ENCODE measurements around the gene AURKB.
A peak's percentile ranks its signal among the peaks of the same experiment; 100 is the strongest.

The AURKB gene

DNA sequence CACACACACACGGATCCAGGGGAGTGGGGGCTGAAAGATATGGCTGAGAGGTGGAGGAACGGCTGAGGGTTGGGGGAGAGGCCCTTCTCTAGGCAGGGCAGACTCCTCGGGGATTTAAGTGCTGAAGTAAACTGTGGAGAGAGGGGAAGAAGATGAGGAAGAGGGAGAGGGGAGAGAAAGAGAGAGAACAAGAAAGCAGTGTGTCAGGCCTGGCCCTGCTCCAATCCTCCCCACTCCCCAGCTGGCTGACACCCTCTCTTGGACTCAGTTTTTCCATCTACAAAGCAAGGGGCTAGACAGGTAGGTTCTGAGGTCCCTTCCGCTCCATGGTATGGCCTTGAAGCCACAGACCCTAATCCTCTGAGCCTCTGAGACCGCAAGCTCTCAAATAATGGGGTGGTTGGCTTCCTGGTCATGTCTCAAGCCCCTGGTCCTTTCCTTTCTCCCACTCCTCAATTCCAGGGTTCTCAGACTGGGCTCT, 49.6 kb downstream of the AURKB start:
- DNase-seq, result no peak

DNA sequence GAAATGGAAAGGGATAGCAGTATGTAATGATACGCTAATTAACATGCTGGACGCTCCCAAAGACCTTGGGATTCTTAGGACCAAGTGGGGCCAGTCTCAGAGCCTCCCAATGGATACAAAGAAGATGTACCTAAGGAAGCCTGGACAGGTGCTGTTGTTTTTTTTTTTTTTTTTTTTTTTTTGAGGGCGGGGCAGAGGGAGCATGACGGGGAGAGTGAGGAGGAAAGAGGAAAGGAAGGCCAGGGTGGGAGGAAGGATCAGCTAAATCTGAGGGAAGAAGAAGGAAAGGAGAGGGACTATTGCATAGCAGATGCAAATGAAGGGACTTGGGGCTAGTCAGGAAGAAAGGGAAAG, 50.2 kb downstream of the AURKB start:
- no peak for DNase-seq

DNA sequence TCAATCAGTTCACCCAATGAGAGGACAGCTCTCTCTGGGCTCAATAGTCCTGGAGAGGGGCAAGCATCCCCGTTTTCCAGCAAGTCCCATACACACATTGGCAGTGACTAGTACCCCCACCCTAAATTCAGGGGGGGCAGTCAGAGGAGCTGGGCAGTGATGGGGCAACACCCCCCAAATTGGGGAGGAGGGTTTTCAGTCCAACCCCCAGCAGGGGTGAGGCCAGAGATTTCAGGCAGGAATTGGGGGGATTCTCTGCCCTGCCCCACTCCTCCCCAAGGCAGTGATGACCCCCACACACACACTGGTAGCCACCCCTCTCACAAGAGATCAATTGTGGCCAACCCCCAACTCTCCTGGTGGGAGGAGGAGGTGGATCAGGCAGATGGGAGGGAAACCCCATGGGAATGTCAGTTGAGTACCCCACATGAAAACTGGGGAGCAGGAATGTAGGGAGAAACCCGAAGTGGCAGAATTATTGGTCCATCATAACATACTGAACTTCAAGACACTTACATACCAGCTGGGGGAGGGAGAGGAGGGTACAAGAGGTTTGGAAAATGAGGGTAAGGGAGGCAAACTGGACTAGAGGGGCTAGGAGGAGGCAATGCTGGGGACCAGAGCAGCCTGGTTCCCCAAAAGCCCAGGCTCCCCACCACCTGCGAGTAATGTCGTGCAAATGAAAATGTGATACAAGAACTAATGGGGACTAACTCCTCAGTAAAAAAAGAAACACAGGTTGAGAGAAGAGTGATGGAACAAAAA, 50.7 kb downstream of the AURKB start:
- no peak for DNase-seq

DNA sequence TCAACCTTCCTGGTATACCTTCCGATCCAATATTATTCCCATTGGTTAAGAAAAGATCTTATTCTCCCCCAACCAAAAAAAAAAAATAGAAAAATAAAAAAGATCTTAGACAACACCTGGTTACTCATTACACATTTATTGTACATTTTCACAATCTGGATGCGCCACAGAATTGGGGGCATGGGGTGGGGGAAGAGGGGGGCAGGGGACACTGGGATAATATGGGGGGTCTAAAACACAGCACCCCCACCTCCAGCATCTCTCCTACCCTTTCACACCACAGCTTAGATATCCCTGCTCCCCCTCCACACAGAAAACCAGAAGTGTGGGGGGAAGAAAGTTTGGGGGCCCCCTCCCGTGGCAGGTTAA, 51.4 kb downstream of the AURKB start:
- no peak for DNase-seq

DNA sequence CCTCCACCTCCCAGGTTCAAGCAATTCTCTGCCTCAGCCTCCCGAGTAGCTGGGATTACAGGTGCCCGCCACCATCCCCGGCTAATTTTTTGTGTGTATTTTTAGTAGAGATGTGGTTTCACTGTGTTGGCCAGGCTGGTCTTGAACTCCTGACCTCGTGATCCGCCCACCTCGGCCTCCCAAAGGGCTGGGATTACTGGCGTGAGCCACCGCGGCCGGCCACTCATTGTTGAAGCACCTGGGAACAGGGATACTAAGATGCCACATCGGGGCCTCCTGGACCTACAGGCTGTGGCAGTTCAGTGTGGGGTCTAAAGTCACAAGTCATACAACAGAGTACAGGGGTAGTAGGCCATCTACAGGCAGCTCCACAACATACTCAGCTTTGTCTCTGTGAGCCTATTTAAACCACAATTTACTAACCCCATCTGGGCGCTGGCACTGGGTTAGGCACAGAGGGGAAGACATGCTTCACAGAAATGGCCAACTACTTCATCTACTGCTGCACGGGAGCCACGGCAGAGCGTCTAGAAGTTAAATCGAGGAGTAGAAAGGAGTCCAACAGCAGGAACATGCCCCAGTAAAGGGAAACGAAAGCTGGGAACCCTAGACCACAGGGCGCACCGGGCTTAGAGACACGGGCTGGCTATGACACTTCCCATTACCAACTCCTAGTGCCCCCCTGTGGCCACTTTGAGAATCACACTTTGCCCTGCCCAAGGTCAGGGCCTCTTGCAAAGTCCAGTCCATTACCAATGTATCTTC, 51.9 kb downstream of the AURKB start:
- DNase-seq, result peak; percentile 87 to 100

DNA sequence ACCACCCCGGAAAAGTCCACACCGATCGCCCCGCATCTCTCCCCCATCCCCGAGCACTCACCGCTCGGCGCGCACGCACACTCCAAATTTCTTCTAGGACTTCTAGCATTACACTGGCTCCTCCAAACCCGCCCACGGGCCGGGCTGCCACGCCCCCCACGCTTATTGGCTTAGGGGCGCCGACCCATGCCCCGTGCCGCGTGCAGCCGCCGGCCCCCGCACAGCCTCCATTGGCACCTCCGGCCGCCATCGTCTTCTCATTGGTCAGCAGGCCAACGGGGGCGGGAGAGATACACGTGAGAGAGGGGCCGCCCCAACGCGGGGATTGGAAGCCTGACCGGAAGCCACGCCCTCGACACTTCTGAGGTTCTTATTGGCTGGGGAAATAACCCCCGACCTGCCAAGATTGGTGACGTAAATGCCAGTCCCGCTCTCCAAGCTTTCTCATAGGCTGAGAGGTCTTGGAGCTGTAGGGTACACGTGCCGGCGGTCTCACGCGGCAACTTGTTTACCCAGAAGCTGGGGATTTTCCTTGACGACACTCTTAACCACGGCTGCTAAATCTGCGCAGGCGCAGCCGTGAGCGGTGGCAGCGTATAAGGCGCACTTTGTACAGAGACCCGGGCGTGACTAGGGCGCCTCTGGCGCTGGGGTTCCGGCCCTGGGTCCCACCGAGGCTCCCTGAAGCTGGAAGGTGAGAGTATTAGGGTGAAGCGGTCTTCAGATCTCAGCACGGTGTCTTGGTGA, 54.0 kb downstream of the AURKB start:
- DNase-seq, result peak; percentile 99 to 100

DNA sequence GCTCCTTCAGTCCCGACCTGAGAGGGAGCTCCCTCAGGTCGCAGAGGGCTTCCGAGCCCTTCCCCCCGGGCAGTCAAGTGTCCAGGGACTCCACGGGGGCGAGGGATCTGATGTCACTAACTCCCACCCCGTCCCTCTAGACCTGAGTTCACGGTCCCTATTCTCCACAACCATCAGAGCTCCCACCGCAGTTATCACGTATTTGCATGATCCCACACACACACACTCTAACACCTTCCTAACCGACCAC, 54.5 kb downstream of the AURKB start:
- no peak for DNase-seq

DNA sequence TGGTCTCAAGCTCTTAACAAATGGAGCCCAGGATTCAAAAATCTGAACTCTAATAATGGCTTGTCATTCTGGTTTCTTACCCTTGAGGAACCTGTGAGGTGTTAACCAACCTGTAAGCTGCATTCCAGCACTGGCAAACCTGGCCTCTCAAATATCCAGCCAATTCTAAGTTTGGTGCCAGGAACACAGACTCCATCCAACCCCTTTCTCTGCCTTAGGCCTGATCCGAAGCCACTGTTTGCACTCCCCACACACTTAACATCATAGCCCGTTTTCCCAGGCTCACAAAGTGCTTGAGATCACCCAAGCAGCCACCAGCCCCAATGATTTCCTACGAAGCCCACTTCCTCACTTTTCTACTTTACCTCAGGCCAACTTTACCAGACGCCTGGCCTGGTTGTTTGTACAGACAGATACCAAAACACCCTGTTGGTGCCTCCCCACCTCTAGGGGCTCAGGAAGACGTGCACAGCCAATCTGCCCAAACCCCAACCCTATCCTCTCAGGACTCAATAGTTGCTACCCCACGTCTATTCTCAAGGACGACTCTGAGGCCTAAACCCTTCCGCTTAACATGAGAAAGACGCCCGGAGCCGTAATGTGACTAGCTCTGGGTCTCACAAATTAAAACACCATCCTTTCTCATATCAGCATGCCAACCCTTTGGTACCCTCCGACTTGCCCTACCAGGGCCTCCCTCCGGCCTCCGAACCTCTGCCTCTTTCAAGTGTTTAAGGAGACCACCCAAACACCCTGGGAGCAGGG, 55.0 kb downstream of the AURKB start:
- DNase-seq, result no peak
